HCT116 (cell line): ENCODE data around the gene FAM168A. TPM values are rescaled to one million over a fixed set of nuclear protein-coding genes. Genes with fewer than 3 reads are reported as not detected.
A peak's percentile ranks its signal among the peaks of the same experiment; 100 is the strongest.

Source experiments
- ATAC-seq: fragments of 200-7000 bp; cut with Tn5 transposase; 2 replicates; pipeline ENCODE4 v1.9.1; 2020; ENCODE audit warnings: mild to moderate bottlenecking, moderate library complexity
- BruUV-seq: library from RNA; stranded (reverse); fragments of 400-500 nt; replicated peaks from 2 replicates; lab custom pipeline; 2021; lab: Mats Ljungman, UMichigan
- CTCF ChIA-PET: fragments of 300-600 bp; sonication (Branson Sonifier 250); formaldehyde crosslinking; loops from one replicate; lab custom pipeline; 2021; ENCODE audit warnings: antibody characterized with exemption; lab: Charles Lee
- POLR2A ChIA-PET: fragments of 300-600, 350-600 bp; sonication (Branson Sonifier 250); formaldehyde crosslinking; loops from one replicate; lab custom pipeline; 2021; ENCODE audit warnings: antibody characterized with exemption; lab: Charles Lee
- RAD21 ChIA-PET, 2 experiments: fragments of 300-600 bp; sonication (Branson Sonifier 250); formaldehyde crosslinking; loops; one replicate each; lab custom pipeline; 2023; ENCODE audit warnings: low total read pairs in 2 of 2; ENCODE audit not compliant: uncharacterized antibody in 2 of 2, unreplicated experiment in 2 of 2, low non-redundant PET in 1 of 2; lab: Charles Lee
- DNase-seq: peaks from one replicate; pipeline ENCODE4 v3.0.0-alpha.2; 2010; ENCODE audit warnings: low read depth, low spot score
- H2AFZ ChIP-seq: fragments of 200-600 bp; shearing (Covaris generic), sonication (generic); 2 replicates; pipeline ENCODE4 v1.6.1; 2017; ENCODE audit warnings: low read depth, mixed run types, mixed read lengths, antibody characterized with exemption, low read length; ENCODE audit not compliant: poor library complexity, severe bottlenecking
- H3K27ac ChIP-seq: 2 replicates; pipeline ENCODE4 v1.5.1; 2012; ENCODE audit warnings: low read depth, low read length
- H3K27me3 ChIP-seq: fragments of 200-600 bp; sonication (generic); 2 replicates; pipeline ENCODE4 v1.6.1; 2016; ENCODE audit warnings: mixed run types, low read length, mixed read lengths; ENCODE audit not compliant: insufficient read depth
- H3K36me3 ChIP-seq, 2 experiments: fragments of 200-500 bp in 1 of 2; fragments of 200-600 bp in 1 of 2; sonication (Bioruptor generic) in 1 of 2; sonication (generic) in 1 of 2; 2 replicates each; pipeline versions ENCODE4 v1.5.1 to v1.6.1; 2014 to 2016; ENCODE audit warnings: low read length in 2 of 2, inconsistent platforms in 1 of 2, mixed read lengths in 1 of 2, mixed run types in 1 of 2; ENCODE audit not compliant: insufficient read depth in 2 of 2, control insufficient read depth in 1 of 2
- H3K4me1 ChIP-seq, 2 experiments: fragments of 200-600 bp in 1 of 2; sonication (generic) in 1 of 2; 2 replicates each; pipeline versions ENCODE4 v1.5.1 to v1.6.1; 2012 to 2017; ENCODE audit warnings: low read length in 2 of 2, inconsistent platforms in 1 of 2, mild to moderate bottlenecking in 1 of 2, mixed read lengths in 1 of 2, mixed run types in 1 of 2, moderate library complexity in 1 of 2; ENCODE audit not compliant: insufficient read depth in 2 of 2, control insufficient read depth in 1 of 2
- H3K4me2 ChIP-seq: fragments of 200-600 bp; sonication (generic); 2 replicates; pipeline ENCODE4 v1.6.1; 2017; ENCODE audit warnings: mixed run types, low read length, mixed read lengths
- H3K4me3 ChIP-seq, 2 experiments: fragments of 200-600 bp in 1 of 2; sonication (generic) in 1 of 2; replicated peaks in 1 of 2; 2 replicates each; pipeline ENCODE4 v1.5.1; 2011 to 2016; ENCODE audit warnings: low read length in 2 of 2, control low read depth in 1 of 2, low read depth in 1 of 2, mild to moderate bottlenecking in 1 of 2, mixed read lengths in 1 of 2, mixed run types in 1 of 2
- H3K79me2 ChIP-seq: fragments of 200-600 bp; sonication (generic); 2 replicates; pipeline ENCODE4 v1.6.1; 2017; ENCODE audit warnings: mild to moderate bottlenecking, mixed run types, low read length, moderate library complexity, mixed read lengths; ENCODE audit not compliant: insufficient read depth
- H3K9ac ChIP-seq: fragments of 200-600 bp; sonication (generic); 2 replicates; pipeline ENCODE4 v1.6.1; 2016; ENCODE audit warnings: low read length, mixed read lengths
- H3K9me2 ChIP-seq: fragments of 200-600 bp; sonication (generic), shearing (Covaris generic); 2 replicates; pipeline ENCODE4 v1.6.1; 2017; ENCODE audit warnings: mixed run types, mild to moderate bottlenecking, moderate library complexity; ENCODE audit not compliant: insufficient read depth
- H3K9me3 ChIP-seq, 2 experiments: fragments of 200-500 bp in 1 of 2; fragments of 200-600 bp in 1 of 2; sonication (Bioruptor generic) in 1 of 2; sonication (generic) in 1 of 2; 2 replicates each; pipeline ENCODE4 v1.6.1; 2014 to 2017; ENCODE audit warnings: low read length in 2 of 2, mixed read lengths in 2 of 2, inconsistent platforms in 1 of 2, low read depth in 1 of 2, mild to moderate bottlenecking in 1 of 2, mixed run types in 1 of 2, moderate library complexity in 1 of 2; ENCODE audit not compliant: control insufficient read depth in 1 of 2, insufficient read depth in 1 of 2
- H4K20me1 ChIP-seq: fragments of 200-600 bp; sonication (generic), shearing (Covaris generic); 2 replicates; pipeline ENCODE4 v1.6.1; 2017; ENCODE audit warnings: mixed run types, mild to moderate bottlenecking, moderate library complexity; ENCODE audit not compliant: insufficient read depth
- CEBPB ChIP-seq: IDR thresholded peaks from 2 replicates; pipeline ENCODE4 v1.6.1; 2012; ENCODE audit warnings: low read depth
- EZH2 ChIP-seq: fragments of 200-600 bp; sonication (generic); IDR thresholded peaks from 2 replicates; pipeline ENCODE4 v1.6.1; 2017; ENCODE audit warnings: antibody characterized with exemption, mixed run types
- POLR2AphosphoS5 ChIP-seq: IDR thresholded peaks from 2 replicates; pipeline ENCODE4 v1.6.1; 2011; ENCODE audit warnings: mild to moderate bottlenecking, low read depth, low read length, moderate library complexity
- SIN3A ChIP-seq: IDR thresholded peaks from 2 replicates; pipeline ENCODE4 v1.6.1; 2012; ENCODE audit warnings: low read depth
- intact Hi-C: fragments of 100-400 bp; cut with micrococcal nuclease; formaldehyde crosslinking; loops from 2 replicates; pipeline ENCODE4 v1.10.0; 2022
- total RNA-seq: library from RNA; stranded (reverse); gene quantifications from one replicate; pipeline ENCODE4 v1.2.1, GENCODE V29; 2021; ENCODE audit not compliant: unreplicated experiment
- TF ChIP-seq, protein P1 (sequence below): IDR thresholded peaks from 2 replicates; pipeline ENCODE4 v1.6.1; 2012; ENCODE audit warnings: low read depth

FAM168A gene
- total RNA-seq, 1 experiment from 2014 or later = 31.5 TPM

DNA sequence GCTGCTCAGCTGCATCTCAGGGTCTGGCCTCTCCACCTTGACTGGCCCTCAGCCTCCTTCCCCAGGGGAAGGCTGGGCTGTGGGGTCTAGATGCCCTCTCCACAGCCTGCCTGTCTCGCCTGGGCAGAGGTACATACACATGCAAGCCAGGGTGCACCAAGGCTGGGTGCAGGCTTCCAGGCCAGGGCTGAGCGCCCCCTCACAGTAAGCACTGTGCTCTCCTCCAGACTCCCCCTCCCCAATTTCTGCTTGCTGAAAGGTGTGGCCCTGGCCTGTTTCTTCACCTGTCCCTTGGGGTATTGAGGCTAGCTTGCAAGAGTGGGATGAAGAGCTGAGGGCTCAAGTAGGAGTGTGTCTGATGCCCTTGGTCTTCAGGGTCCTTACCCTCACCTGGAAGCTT is 199.2 kb downstream of the FAM168A start (continued):
- TF ChIP-seq, protein P1, sequence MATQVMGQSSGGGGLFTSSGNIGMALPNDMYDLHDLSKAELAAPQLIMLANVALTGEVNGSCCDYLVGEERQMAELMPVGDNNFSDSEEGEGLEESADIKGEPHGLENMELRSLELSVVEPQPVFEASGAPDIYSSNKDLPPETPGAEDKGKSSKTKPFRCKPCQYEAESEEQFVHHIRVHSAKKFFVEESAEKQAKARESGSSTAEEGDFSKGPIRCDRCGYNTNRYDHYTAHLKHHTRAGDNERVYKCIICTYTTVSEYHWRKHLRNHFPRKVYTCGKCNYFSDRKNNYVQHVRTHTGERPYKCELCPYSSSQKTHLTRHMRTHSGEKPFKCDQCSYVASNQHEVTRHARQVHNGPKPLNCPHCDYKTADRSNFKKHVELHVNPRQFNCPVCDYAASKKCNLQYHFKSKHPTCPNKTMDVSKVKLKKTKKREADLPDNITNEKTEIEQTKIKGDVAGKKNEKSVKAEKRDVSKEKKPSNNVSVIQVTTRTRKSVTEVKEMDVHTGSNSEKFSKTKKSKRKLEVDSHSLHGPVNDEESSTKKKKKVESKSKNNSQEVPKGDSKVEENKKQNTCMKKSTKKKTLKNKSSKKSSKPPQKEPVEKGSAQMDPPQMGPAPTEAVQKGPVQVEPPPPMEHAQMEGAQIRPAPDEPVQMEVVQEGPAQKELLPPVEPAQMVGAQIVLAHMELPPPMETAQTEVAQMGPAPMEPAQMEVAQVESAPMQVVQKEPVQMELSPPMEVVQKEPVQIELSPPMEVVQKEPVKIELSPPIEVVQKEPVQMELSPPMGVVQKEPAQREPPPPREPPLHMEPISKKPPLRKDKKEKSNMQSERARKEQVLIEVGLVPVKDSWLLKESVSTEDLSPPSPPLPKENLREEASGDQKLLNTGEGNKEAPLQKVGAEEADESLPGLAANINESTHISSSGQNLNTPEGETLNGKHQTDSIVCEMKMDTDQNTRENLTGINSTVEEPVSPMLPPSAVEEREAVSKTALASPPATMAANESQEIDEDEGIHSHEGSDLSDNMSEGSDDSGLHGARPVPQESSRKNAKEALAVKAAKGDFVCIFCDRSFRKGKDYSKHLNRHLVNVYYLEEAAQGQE = no peak

GRCh38 chr11:73398132-73398526 is 199.8 kb downstream of the FAM168A start:
- no peak overlapping the region for H2AFZ ChIP-seq
- ATAC-seq (no peak), DNase-seq (no peak)
- H3K27me3 ChIP-seq = no peaks in the 10 kb centered on the region
- no peak overlapping the region for H3K27ac ChIP-seq
- intact Hi-C loops = no loop called here
- BruUV-seq = no TSS peak
- H3K9me2 ChIP-seq = no peaks in the 10 kb centered on the region
- no peaks in the 10 kb centered on the region for H3K79me2 ChIP-seq
- no peaks in the 10 kb centered on the region for H4K20me1 ChIP-seq
- no peak overlapping the region for H3K4me3 ChIP-seq
- CTCF ChIA-PET = interaction anchor here (0.9 to 1.3 kb wide), 2 partner anchors 47 to 91 kb away, joined by 3 to 4 read pairs; no protein-coding TSS in a partner anchor
- RAD21 ChIA-PET = no interaction called here
- H3K4me2 ChIP-seq = no peak overlapping the region
- H3K9ac ChIP-seq = no peak overlapping the region
- peaks cover 2 to 12% of the 10 kb centered on the region in 2 experiments; a peak in 2 of 4 replicates for H3K36me3 ChIP-seq
- POLR2A ChIA-PET = no interaction called here
- TF ChIP-seq SIN3A = no peak
- no peak for TF ChIP-seq EZH2
- TF ChIP-seq POLR2AphosphoS5 = 0 out of 2 replicates have a peak, but pooled peaks have one; percentile 20
- no peak for TF ChIP-seq CEBPB
- H3K4me1 ChIP-seq = no peaks in the 10 kb centered on the region; a peak in 1 of 4 replicates
- no peaks in the 10 kb centered on the region for H3K9me3 ChIP-seq
